AG10803 (cell line): ENCODE measurements around the gene ATP8A2.
A peak's percentile ranks its signal among the peaks of the same experiment; 100 is the strongest.
"Not testable (repeated sequence)": the region's sequence is repeated elsewhere in the genome, so short reads cannot be mapped to it uniquely, and the experiment has no call there.

Experiments
- DNase-seq: peaks from one replicate; pipeline ENCODE4 v3.0.0; 2010; ENCODE audit warnings: low read depth
- H3K4me3 ChIP-seq: 2 replicates; pipeline ENCODE4 v1.5.1; 2011; ENCODE audit warnings: mild to moderate bottlenecking, low read length, control low read depth
- TF ChIP-seq, protein P1 (sequence below): conservative IDR thresholded peaks from 2 replicates; pipeline ENCODE4 v1.5.1; 2011; ENCODE audit warnings: mild to moderate bottlenecking, low read length, control low read depth, inconsistent platforms

Gene ATP8A2

GRCh38 chr13:25570185-25570584 lies 198.4 kb downstream of the ATP8A2 start:
- TF ChIP-seq, protein P1, sequence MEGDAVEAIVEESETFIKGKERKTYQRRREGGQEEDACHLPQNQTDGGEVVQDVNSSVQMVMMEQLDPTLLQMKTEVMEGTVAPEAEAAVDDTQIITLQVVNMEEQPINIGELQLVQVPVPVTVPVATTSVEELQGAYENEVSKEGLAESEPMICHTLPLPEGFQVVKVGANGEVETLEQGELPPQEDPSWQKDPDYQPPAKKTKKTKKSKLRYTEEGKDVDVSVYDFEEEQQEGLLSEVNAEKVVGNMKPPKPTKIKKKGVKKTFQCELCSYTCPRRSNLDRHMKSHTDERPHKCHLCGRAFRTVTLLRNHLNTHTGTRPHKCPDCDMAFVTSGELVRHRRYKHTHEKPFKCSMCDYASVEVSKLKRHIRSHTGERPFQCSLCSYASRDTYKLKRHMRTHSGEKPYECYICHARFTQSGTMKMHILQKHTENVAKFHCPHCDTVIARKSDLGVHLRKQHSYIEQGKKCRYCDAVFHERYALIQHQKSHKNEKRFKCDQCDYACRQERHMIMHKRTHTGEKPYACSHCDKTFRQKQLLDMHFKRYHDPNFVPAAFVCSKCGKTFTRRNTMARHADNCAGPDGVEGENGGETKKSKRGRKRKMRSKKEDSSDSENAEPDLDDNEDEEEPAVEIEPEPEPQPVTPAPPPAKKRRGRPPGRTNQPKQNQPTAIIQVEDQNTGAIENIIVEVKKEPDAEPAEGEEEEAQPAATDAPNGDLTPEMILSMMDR = no peak
- no peak overlapping the region for H3K4me3 ChIP-seq
- DNase-seq = no peak

- H3K4me3 ChIP-seq = no peak overlapping the region
- TF ChIP-seq, protein P1 = no peak
- no peak for DNase-seq
Measured at GRCh38 chr13:25571237-25571636, 199.5 kb downstream of the ATP8A2 start.

DNA sequence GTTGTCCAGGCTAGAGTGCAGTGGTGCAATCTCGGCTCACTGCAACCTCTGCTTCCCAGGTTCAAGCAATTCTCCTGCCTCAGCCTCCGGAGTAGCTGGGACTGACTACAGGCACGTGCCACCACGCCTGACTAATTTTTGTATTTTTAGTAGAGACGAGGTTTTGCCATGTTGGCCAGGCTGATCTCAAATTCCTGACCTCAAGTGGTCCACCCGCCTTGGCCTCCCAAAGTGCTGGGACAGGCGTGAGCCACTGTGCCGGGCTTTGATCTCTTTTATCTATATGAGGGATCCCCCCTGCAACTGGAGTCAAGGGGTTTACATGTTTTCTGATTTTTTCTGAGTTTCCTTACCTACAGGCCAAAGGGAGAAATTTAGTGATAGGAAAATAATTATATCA lies 200.4 kb downstream of the ATP8A2 start:
- H3K4me3 ChIP-seq, DNase-seq: not testable (repeated sequence)

- H3K4me3 ChIP-seq = no peak overlapping the region
- TF ChIP-seq, protein P1 = peak; percentile 80
- peak; percentile 64 for DNase-seq
Measured at GRCh38 chr13:25574437-25575411, 202.9 kb downstream of the ATP8A2 start.

DNA sequence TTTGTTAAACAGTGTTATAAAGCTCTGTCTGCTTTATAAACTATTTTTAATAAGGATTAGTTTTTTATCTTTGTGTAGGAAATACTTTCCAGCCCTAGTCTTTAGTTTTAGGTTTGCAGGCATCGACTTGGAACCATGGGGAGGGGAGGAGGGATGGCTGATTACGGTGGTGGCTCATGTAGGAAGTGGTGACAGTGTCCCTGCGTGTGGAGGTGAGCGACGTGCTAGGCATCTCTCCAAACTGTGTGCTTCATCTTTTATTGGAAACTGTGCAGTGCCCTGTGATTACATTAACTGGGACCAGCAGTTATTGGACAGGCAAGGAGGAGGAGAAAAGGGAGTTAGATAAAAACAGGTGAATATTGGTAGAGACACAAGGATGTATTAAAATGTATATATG lies 203.8 kb downstream of the ATP8A2 start:
- no peak for DNase-seq
- H3K4me3 ChIP-seq = no peak overlapping the region
- TF ChIP-seq, protein P1 = no peak

DNA sequence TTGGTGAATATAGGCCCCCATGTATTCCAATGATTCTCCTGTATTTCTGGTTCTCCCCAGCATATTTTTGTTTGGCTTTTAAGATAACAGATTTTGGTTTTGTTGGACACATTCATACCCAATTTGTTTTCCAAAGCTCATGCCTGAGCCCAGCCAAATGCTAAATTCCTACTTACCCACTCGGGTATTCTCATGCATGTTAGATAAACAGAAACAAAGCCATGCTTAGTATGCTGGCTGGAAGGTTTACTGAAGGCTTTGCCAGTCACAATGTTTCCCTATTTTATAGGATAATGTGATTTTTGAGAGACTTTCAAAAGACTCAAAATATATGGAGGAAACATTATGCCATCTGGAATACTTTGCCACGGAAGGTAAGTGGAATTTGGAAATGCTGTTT lies 206.8 kb downstream of the ATP8A2 start:
- no peak overlapping the region for H3K4me3 ChIP-seq
- TF ChIP-seq, protein P1 = no peak
- no peak for DNase-seq

- DNase-seq = no peak
- TF ChIP-seq, protein P1 = no peak
- no peak overlapping the region for H3K4me3 ChIP-seq
Measured at GRCh38 chr13:25579221-25579620, 207.4 kb downstream of the ATP8A2 start.
